Measurements from ENCODE around the gene DDX51. TPM values are rescaled to one million over a fixed set of nuclear protein-coding genes. Genes with fewer than 3 reads are reported as not detected.

The DDX51 gene
- total RNA-seq, 2 experiments from 2014 or later: 25.2 to 27.5 TPM

DNA sequence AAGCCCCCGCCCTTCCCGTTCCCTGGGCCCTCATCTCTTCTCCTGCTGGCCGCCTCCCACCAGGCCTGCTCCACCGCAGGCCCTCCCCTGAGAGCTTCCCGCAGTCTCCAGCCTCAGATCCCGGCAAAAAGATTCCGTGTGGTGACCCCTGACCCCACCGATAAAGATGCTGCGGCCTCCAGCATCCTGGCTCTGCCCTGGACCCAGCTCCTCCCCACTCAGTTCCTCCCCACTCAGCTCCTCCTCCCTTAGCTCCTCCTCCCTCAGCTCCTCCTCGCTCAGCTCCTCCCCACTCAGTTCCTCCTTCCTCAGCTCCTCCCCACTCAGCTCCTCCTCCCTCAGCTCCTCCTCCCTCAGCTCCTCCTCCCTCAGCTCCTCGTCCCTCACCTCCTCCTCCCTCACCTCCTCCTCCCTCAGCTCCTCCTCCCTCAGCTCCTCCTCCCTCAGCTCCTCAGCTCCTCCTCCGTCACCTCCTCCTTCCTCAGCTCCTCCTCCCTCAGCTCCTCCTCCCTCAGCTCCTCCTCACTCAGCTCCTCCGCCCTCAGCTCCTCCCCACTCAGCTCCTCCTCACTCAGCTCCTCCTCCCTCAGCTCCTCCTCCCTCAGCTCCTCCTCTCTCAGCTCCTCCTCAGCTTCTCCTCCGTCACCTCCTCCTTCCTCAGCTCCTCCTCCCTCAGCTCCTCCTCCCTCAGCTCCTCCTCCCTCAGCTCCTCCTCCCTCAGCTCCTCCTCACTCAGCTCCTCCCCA lies 17.1 kb upstream of the DDX51 start:
- H3K4me1 Mint-ChIP-seq: peaks cover 16% of the 10 kb centered on the region
- POLR2A ChIA-PET: no interaction called here
- CTCF ChIA-PET: interaction anchor here (0.7 to 3.0 kb wide), 7 partner anchors 8 to 523 kb away, joined by 3 to 14 read pairs (median 4); no protein-coding TSS in a partner anchor
- H3K27me3 Mint-ChIP-seq: no peaks in the 10 kb centered on the region
- no peaks in the 10 kb centered on the region for H3K36me3 Mint-ChIP-seq (ENCODE audit: low read depth)
- H3K27ac Mint-ChIP-seq: no peak overlapping the region
- DNase-seq: no peak
- H3K4me3 Mint-ChIP-seq: no peak overlapping the region
- H3K9me3 Mint-ChIP-seq: no peaks in the 10 kb centered on the region

DNA sequence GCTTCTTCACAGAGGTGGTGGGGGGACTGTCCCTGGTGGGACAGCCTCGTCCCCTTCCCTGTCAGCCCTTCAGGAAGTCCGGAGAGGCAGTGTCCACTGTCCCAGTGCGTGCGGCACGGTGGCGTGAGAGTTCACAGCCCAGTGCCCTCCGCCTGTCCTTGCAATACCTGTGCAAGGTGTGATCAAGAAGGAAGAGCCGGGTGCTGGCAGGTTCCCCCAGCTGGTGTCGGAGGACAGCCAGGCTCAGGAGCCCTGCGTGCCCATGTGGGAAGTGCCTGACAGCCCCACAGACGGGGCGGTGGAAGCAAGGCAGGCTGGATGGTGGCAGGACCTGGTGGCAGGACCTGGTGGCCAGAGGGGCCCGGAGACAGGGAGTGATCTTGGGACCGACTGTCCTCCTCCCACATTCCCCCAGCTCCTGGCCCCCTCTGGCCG lies 16.5 kb upstream of the DDX51 start:
- no peak overlapping the region for H3K27ac Mint-ChIP-seq
- no peak for DNase-seq
- H3K36me3 Mint-ChIP-seq (ENCODE audit: low read depth): no peaks in the 10 kb centered on the region
- ChIA-PET POLR2A (no interaction called here), CTCF (interaction anchor here (0.7 to 2.1 kb wide), 3 partner anchors 29 to 522 kb away, joined by 3 to 5 read pairs (median 4); no protein-coding TSS in a partner anchor)
- no peaks in the 10 kb centered on the region for H3K9me3 Mint-ChIP-seq
- H3K4me3 Mint-ChIP-seq: no peak overlapping the region
- H3K4me1 Mint-ChIP-seq: peaks cover 16% of the 10 kb centered on the region
- no peaks in the 10 kb centered on the region for H3K27me3 Mint-ChIP-seq

DNA sequence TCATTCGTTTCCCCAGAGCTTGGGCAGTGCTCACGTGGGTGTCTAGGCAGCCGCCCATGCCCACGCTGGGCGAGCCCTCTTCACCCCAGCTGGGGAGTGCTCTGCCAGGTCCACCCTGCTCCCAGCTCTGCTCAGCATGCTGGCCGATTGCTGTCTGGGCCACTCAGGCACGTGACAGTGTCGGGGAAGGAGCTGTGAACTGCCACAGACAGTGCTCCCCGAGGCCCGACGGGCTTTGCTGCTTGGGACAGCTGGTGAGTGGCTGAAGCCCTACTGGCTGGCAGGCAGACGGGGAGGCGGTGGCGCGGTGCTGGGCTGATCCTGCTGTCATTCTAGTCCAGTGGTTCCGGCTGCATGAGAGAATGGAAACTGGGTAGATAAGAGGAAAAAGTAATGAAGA lies 15.9 kb upstream of the DDX51 start:
- no peak overlapping the region for H3K4me3 Mint-ChIP-seq

GRCh38 chr12:132159555-132160003 lies 15.5 kb upstream of the DDX51 start:
- Mint-ChIP-seq H3K27ac (no peak overlapping the region), H3K9me3 (no peaks in the 10 kb centered on the region)

More for the DNA sequence above, 15.9 kb upstream of the DDX51 start:
- no peak overlapping the region for H3K27ac Mint-ChIP-seq
- H3K36me3 Mint-ChIP-seq (ENCODE audit: low read depth): no peaks in the 10 kb centered on the region
- ChIA-PET POLR2A (no interaction called here), CTCF (interaction anchor here (2.1 kb wide), 1 partner anchor 29 kb away, joined by 5 read pairs; no protein-coding TSS in a partner anchor)
- no peak for DNase-seq
- no peaks in the 10 kb centered on the region for H3K9me3 Mint-ChIP-seq
- no peaks in the 10 kb centered on the region for H3K27me3 Mint-ChIP-seq
- peaks cover 16% of the 10 kb centered on the region for H3K4me1 Mint-ChIP-seq

DNA sequence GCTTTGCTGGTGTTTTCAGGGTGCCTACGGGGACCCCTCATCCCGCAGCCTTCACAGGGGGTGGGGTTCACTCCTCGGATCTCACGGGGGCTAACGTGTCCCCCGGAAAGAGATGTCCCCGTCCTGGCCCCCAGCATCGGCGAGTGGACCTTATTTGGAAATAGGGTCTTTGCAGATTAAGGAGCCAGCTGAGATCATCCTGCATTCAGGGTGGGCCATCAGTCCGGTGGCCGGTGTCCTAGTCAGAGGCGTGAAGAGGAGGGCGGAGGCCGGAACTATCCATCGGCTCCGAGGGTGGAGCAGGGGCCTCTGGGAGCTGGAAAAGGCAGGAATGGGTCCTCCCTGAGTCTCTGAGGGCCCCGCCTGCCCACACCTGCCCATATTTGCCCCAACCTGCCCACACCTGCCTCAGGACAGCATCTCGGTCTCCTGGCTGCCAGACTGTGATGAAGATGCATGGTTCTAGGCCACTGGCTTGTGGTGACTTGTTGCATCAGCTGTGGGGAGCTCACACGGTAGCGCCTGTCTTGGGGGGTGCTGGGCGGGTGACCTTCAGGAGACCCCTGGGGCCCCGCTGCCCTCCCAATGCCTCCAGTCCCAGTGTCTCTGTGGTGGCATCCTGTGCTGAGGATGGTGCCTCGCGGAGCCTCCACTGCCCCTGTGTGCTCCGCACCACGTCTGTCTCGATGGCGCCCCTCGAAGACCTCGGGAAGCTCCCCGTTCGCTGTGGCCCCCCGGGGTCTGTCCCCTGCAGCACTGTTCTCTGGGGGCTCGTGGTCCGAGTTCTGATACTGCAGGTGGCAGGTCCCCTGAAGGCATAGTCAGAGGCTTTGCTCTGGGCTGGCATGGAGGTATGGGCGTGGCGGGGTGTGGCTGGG lies 14.8 kb upstream of the DDX51 start:
- H3K27me3 Mint-ChIP-seq: no peaks in the 10 kb centered on the region
- DNase-seq: no peak
- no peak overlapping the region for H3K27ac Mint-ChIP-seq
- H3K36me3 Mint-ChIP-seq (ENCODE audit: low read depth): no peaks in the 10 kb centered on the region
- H3K4me1 Mint-ChIP-seq: peaks cover 13% of the 10 kb centered on the region
- H3K9me3 Mint-ChIP-seq: no peaks in the 10 kb centered on the region
- no peak overlapping the region for H3K4me3 Mint-ChIP-seq
- POLR2A ChIA-PET: no interaction called here
- CTCF ChIA-PET: no interaction called here

More at GRCh38 chr12:132159555-132160003, 15.5 kb upstream of the DDX51 start:
- DNase-seq: no peak
- peaks cover 16% of the 10 kb centered on the region for H3K4me1 Mint-ChIP-seq
- ChIA-PET POLR2A (no interaction called here), CTCF (no interaction called here)
- H3K27me3 Mint-ChIP-seq: no peaks in the 10 kb centered on the region
- no peak overlapping the region for H3K4me3 Mint-ChIP-seq
- no peaks in the 10 kb centered on the region for H3K36me3 Mint-ChIP-seq (ENCODE audit: low read depth)

DNA sequence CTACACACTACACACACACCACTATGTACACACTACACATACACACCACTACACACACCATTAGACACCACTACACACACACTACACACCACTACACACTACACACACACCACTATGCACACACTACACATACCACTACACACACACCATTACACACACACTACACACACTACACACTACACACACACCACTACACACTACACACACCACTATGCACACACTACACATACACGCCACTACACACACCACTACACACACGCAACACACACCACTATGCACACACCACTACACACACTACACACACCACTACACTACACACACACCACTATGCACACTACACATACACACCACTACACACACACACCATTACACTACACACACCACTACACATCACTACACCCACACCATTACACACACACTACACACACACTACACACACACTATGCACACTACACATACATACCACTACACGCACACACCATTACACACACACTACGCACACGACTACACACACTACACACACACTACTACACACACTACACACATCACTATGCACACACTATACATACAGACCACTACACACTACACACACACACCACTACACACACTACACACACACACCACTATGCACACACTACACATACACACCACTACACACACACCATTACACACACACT lies 13.8 kb upstream of the DDX51 start:
- CTCF ChIA-PET: no interaction called here
- POLR2A ChIA-PET: no interaction called here
- peaks cover 9% of the 10 kb centered on the region for H3K4me1 Mint-ChIP-seq

GRCh38 chr12:132156573-132157325 lies 12.6 kb upstream of the DDX51 start:
- no peak overlapping the region for H3K27ac Mint-ChIP-seq
- peaks cover 3% of the 10 kb centered on the region for H3K4me1 Mint-ChIP-seq
- ChIA-PET CTCF (no interaction called here), POLR2A (no interaction called here)
- DNase-seq: no peak
- no peaks in the 10 kb centered on the region for H3K27me3 Mint-ChIP-seq
- no peaks in the 10 kb centered on the region for H3K9me3 Mint-ChIP-seq
- no peaks in the 10 kb centered on the region for H3K36me3 Mint-ChIP-seq (ENCODE audit: low read depth)
- H3K4me3 Mint-ChIP-seq: no peak overlapping the region

More for the DNA sequence above, 13.8 kb upstream of the DDX51 start:
- DNase-seq: no peak
- no peaks in the 10 kb centered on the region for H3K27me3 Mint-ChIP-seq
- no peaks in the 10 kb centered on the region for H3K36me3 Mint-ChIP-seq (ENCODE audit: low read depth)
- no peak overlapping the region for H3K27ac Mint-ChIP-seq
- no peak overlapping the region for H3K4me3 Mint-ChIP-seq
- H3K9me3 Mint-ChIP-seq: no peaks in the 10 kb centered on the region

GRCh38 chr12:132155771-132156572 lies 11.9 kb upstream of the DDX51 start:
- H3K4me1 Mint-ChIP-seq: peaks cover 3% of the 10 kb centered on the region
- no peaks in the 10 kb centered on the region for H3K27me3 Mint-ChIP-seq
- no peaks in the 10 kb centered on the region for H3K9me3 Mint-ChIP-seq
- no peak overlapping the region for H3K4me3 Mint-ChIP-seq
- ChIA-PET POLR2A (no interaction called here), CTCF (no interaction called here)
- no peaks in the 10 kb centered on the region for H3K36me3 Mint-ChIP-seq (ENCODE audit: low read depth)
- DNase-seq: no peak
- no peak overlapping the region for H3K27ac Mint-ChIP-seq

- peaks cover 1% of the 10 kb centered on the region for H3K4me1 Mint-ChIP-seq
Observed at GRCh38 chr12:132154941-132155770, 11.0 kb upstream of the DDX51 start.

DNA sequence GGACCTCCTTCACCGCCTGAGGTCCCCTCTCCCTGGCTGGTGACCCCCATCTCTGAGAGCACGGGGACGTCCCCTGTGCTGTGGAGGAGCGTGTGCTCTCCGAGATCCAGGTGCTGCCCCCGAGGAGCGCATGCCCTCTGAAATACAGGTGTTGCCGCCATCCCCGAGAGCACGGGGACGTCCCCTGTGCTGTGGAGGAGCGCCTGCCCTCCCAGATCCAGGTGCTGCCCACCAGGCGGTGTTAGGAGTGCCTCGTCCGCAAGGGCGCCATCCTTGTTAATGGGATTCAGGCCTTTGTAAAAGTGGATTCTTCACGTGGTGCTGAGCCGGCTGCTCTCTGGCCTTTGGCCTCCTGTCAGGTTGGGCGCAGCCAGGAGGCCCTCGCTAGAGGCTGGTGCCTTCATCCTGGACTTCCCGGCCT lies 10.2 kb upstream of the DDX51 start:
- DNase-seq: no peak
- Mint-ChIP-seq H3K36me3 (ENCODE audit: low read depth) (no peaks in the 10 kb centered on the region), H3K4me1 (no peaks in the 10 kb centered on the region), H3K9me3 (no peaks in the 10 kb centered on the region), H3K27me3 (no peaks in the 10 kb centered on the region), H3K27ac (peak overlapping the region; percentile 31), H3K4me3 (no peak overlapping the region)
- CTCF ChIA-PET: interaction anchor here (0.6 to 1.9 kb wide), 13 partner anchors 8 to 260 kb away, joined by 3 to 14 read pairs (median 3); no protein-coding TSS in a partner anchor
- POLR2A ChIA-PET: no interaction called here

More at GRCh38 chr12:132154941-132155770, 11.0 kb upstream of the DDX51 start:
- ChIA-PET POLR2A (no interaction called here), CTCF (no interaction called here)
- Mint-ChIP-seq H3K27me3 (no peaks in the 10 kb centered on the region), H3K9me3 (no peaks in the 10 kb centered on the region), H3K4me3 (no peak overlapping the region), H3K27ac (no peak overlapping the region), H3K36me3 (ENCODE audit: low read depth) (no peaks in the 10 kb centered on the region)
- DNase-seq: peak; percentile 43
